Raji (cell line): ENCODE data around the gene C16orf87.
A peak's percentile ranks its signal among the peaks of the same experiment; 100 is the strongest.

ENCODE experiments used
- POLR2A ChIP-seq: IDR thresholded peaks from 2 replicates; pipeline ENCODE4 v1.6.1; 2011; ENCODE audit warnings: low read depth, low read length, control low read depth; ENCODE audit not compliant: insufficient read depth

Gene C16orf87

GRCh38 chr16:46789499-46790414 is 41.2 kb downstream of the C16orf87 start:
- peak; percentile 93 for TF ChIP-seq POLR2A

DNA sequence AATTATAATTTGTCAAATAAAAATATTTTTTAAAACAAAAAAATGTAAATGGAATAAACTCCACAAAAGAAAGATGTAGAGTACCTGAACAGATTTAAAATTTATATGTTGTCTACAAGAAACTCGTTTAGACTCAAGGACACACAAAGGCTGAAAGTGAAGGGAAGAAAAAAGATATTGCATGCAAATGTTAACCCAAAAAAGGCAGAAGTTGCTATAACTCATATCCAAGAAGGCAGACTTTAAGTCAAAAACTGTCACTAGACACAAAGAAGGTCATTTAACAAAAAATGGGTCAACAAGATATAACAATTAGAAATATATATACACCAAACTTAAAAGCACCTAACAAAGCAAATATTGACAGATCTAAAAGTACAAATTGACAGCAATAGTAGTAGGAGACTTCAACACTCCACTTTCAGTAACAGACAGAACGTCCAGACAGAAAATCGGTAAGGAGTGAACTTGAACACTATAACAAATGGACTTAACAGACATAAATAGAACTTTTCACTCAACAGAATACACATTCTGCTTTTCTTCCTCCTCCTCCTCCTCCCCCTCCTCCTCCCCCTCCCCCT is 42.0 kb downstream of the C16orf87 start:
- no peak for TF ChIP-seq POLR2A

DNA sequence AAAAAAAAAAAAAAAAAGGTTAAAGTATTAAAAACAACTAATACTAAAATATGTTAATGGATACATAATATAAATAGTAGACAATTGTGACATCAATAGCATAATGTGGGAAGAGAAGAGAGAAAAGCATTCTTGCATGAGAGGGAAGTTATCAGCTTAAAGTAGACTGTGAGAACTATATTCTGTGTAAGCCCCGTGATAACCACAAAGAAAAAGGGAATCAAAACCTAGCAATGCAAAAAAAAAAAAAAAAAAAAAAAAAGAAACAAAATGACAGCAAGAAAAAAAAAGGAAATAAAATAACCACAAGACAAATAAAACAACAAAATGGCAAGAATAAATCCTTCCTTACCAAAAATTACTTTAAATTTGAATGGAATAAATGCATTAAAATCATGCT is 43.1 kb downstream of the C16orf87 start:
- TF ChIP-seq POLR2A, result no peak

DNA sequence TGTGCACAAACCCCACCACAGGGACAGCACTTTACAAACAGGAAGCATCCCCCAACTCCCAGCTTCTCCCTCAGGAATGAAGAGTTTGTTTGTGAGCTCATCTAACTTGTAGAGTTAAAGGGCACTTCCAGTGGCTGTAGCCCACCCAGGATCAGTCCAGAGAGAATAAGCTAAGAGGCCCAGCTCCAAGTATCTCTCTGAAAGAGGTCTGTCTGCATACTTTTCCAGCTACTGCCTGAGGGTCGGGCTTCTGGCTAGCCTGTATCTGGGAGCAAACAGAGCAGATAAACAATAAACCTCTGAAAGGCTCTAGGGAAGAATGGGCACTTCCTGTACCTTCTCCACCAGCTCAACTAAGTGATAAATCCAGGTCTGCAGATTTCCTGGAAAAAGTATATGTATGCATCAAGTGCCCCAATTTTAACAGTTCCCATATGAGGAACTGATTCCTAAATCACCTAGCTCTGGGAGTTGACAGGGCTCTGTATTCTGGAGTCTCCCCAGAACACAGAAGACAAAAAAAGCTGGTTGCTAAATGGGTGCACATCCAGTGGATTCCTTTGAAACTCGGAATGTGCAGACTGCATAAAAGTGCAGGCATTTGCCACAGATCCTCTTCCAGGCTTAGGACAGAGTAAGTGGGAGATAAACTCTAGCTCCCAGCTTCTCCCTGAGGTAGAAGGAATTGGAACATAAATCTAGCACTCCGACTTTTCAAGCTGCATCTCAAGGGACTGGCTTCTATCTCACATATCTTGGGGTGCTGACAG is 45.7 kb downstream of the C16orf87 start:
- no peak for TF ChIP-seq POLR2A

- no peak for TF ChIP-seq POLR2A
Observed at GRCh38 chr16:46783800-46784199, 47.2 kb downstream of the C16orf87 start.

GRCh38 chr16:46782320-46782719 is 48.7 kb downstream of the C16orf87 start:
- no peak for TF ChIP-seq POLR2A

DNA sequence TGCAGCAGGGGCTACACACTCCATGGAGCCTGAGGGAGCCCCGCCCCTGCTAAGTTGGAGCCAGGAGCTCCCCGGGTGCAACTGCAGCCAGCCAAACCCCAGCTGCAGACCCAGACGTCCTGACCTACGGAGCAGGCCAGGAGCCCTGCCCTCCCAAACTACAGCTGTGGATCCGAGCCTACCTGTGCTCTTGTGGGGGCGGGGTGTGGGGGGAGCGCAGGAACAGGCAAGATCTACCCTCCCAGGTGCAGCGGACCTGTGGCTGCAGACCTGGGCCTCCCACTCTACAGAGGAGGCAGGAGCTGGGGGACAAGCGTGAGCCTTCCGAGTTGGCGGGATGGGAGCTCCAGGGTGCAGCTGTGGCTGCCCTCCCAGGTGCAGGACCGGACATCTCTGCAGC is 53.2 kb downstream of the C16orf87 start:
- TF ChIP-seq POLR2A, result no peak

DNA sequence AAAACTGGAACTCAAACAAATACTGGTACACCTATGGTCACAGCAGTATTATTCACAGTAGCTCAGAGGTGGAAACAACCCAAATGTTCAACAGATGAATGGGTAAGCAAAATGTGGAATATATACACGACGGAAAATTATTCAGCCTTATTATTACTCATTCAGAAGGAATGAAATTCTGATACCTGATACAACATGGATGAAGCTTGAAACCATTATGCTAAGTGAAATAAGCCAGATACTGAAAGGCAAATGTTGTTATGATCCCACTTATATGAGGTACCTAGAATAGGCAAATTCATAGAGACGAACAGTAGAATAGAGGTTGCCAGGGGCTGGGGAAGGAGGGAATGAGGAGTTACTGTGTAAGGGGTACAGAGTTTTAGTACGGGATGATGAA is 55.8 kb downstream of the C16orf87 start:
- TF ChIP-seq POLR2A, result no peak

GRCh38 chr16:46774743-46775177 is 56.2 kb downstream of the C16orf87 start:
- no peak for TF ChIP-seq POLR2A

GRCh38 chr16:46772463-46772862 is 58.5 kb downstream of the C16orf87 start:
- no peak for TF ChIP-seq POLR2A

- TF ChIP-seq POLR2A, result no peak
Observed at GRCh38 chr16:46768809-46769208, 62.2 kb downstream of the C16orf87 start.

- no peak for TF ChIP-seq POLR2A
Observed at GRCh38 chr16:46765050-46765449, 65.9 kb downstream of the C16orf87 start.

DNA sequence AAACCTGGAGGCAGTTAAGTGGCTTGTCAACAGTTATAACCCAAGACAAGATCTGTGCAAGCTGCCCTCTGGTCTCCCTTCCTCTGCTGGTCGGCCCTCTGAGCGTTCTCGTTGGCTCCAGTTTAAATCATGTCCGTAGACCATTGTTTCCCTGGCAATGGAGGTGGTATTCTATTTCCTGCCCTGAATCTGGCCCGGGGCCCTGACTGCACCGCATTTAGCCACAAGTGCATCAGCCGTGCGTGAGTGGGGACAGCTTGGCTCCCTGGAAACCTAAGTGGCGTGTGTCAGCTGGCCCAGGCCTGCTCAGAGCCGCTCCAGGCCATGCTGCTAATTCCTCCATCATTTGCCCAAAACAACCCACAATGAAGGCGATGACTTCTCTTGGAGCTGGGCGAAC is 67.8 kb downstream of the C16orf87 start:
- no peak for TF ChIP-seq POLR2A

- no peak for TF ChIP-seq POLR2A
Observed at GRCh38 chr16:46762583-46762982, 68.4 kb downstream of the C16orf87 start.

DNA sequence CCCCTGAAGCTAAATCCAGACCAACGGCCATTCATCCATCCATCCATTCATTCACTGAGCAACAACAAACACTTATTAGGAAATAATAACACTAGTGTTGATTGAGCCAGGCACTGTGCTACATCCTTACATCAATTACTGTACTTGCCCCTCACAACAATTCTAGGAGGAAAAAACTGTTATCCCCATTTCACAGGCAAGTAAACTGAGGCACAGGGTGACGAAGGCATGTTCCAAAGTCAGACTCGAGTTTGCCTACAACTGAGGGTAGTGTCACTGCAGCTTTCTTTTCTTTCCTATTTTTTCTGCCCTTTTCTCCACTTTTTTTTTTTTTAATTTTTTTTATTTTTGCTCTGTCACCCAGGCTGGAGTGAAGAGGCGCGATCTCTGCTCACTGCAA is 71.7 kb downstream of the C16orf87 start:
- no peak for TF ChIP-seq POLR2A
